OCI-LY1 (cell line): Measurements from ENCODE around the gene DOK7.

Source experiments
- H2AFZ ChIP-seq: fragments of 200-600 bp; sonication (generic), shearing (Covaris generic); 2 replicates; pipeline ENCODE4 v1.6.0; 2014; ENCODE audit warnings: antibody characterized with exemption, mild to moderate bottlenecking, low read length
- H3F3A ChIP-seq: fragments of 200-600 bp; sonication (generic), shearing (Covaris generic); 2 replicates; pipeline ENCODE4 v1.6.0; 2014; ENCODE audit warnings: mild to moderate bottlenecking, antibody characterized with exemption, low read length, moderate library complexity; ENCODE audit not compliant: insufficient read depth
- H3K27ac ChIP-seq: fragments of 200-600 bp; sonication (generic); 2 replicates; pipeline ENCODE4 v1.5.1; 2014; ENCODE audit warnings: low read length, mixed run types, mild to moderate bottlenecking, low read depth; ENCODE audit not compliant: poor library complexity, severe bottlenecking
- H3K27me3 ChIP-seq: fragments of 200-600 bp; sonication (generic); 2 replicates; pipeline ENCODE4 v1.6.0; 2014; ENCODE audit warnings: antibody characterized with exemption, mild to moderate bottlenecking, low read length, moderate library complexity; ENCODE audit not compliant: insufficient read depth
- H3K36me3 ChIP-seq: fragments of 200-600 bp; sonication (generic); 2 replicates; pipeline ENCODE4 v1.6.1; 2014; ENCODE audit warnings: mild to moderate bottlenecking, antibody characterized with exemption, low read length, moderate library complexity, mixed read lengths; ENCODE audit not compliant: insufficient read depth
- H3K4me1 ChIP-seq: fragments of 200-600 bp; sonication (generic); 2 replicates; pipeline ENCODE4 v1.5.1; 2014; ENCODE audit warnings: mild to moderate bottlenecking, low read length, moderate library complexity; ENCODE audit not compliant: insufficient read depth, severe bottlenecking
- H3K4me2 ChIP-seq: fragments of 200-600 bp; sonication (generic), shearing (Covaris generic); 2 replicates; pipeline ENCODE4 v1.6.1; 2014; ENCODE audit warnings: low read length
- H3K4me3 ChIP-seq: fragments of 200-600 bp; sonication (generic); 2 replicates; pipeline ENCODE4 v1.5.1; 2014; ENCODE audit warnings: low read length, low read depth, mild to moderate bottlenecking, mixed read lengths; ENCODE audit not compliant: poor library complexity, severe bottlenecking
- H3K79me2 ChIP-seq: fragments of 200-600 bp; shearing (Covaris generic); 2 replicates; pipeline ENCODE4 v1.6.1; 2016; ENCODE audit warnings: mixed run types, low read length, mixed read lengths; ENCODE audit not compliant: insufficient read depth
- H3K9ac ChIP-seq: fragments of 200-600 bp; sonication (generic), shearing (Covaris generic); 2 replicates; pipeline ENCODE4 v1.6.1; 2014; ENCODE audit warnings: mild to moderate bottlenecking, low read length, mixed read lengths
- H3K9me2 ChIP-seq: fragments of 200-600 bp; sonication (generic), shearing (Covaris generic); 2 replicates; pipeline ENCODE4 v1.6.1; 2014; ENCODE audit warnings: low read depth, mild to moderate bottlenecking, low read length, mixed read lengths
- H3K9me3 ChIP-seq: fragments of 200-600 bp; shearing (Covaris generic); 2 replicates; pipeline ENCODE4 v1.6.1; 2014; ENCODE audit warnings: low read length, mixed read lengths
- H4K20me1 ChIP-seq: fragments of 200-600 bp; sonication (generic), shearing (Covaris generic); 2 replicates; pipeline ENCODE4 v1.6.0; 2016; ENCODE audit warnings: mild to moderate bottlenecking, low read length; ENCODE audit not compliant: insufficient read depth
- EZH2 ChIP-seq: fragments of 200-600 bp; sonication (generic), shearing (Covaris generic); IDR thresholded peaks from 2 replicates; pipeline ENCODE4 v1.8.0; 2017; ENCODE audit warnings: borderline replicate concordance, mixed run types, mild to moderate bottlenecking, antibody characterized with exemption, low read length, moderate library complexity, mixed read lengths
- TF ChIP-seq, protein P1 (sequence below): fragments of 200-600 bp; sonication (generic), shearing (Covaris generic); IDR thresholded peaks from 2 replicates; pipeline ENCODE4 v1.5.1; 2017; ENCODE audit warnings: mild to moderate bottlenecking, antibody characterized with exemption, low read length, moderate library complexity, mixed read lengths

Gene DOK7

DNA sequence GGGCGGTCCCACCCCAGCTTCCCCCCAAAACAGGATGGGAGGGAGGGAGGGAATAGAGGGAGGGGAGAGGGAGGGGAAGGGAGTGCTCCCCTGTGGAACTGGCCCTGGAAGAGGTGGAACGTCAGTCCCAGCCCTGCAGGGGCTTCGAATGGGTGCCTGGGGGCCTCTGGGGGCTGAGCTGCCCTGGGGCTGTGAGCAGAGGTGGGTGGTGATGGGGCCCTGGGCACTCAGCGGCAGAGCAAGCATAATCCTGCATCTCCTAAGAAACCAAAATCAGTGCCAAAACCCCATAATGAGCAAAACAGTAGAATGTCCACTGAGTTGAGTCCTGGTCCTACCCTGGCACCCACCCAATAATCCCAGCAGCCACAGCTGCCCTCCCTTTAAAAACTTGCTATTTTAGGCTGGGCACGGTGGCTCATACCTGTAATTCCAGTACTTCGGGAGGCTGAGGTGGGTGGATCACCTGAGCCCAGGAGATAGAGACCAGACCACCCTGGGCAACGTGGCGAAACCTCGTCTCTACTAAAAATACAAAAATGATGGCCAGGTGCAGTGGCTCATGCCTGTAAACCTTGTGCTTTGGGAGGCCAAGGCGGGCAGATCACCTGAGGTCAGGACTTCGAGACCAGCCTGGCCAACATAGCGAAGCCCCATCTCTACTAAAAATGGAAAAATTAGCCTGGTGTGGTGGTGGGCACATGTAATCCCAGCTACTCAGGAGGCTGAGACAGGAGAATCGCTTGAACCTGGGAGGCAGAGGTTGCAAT is 11.1 kb downstream of the DOK7 start:
- H3K4me3 ChIP-seq, result no peak overlapping the region
- no peaks in the 10 kb centered on the region for H3K4me1 ChIP-seq
- no peak overlapping the region for H2AFZ ChIP-seq
- H3K4me2 ChIP-seq, result no peak overlapping the region
- no peaks in the 10 kb centered on the region for H3K36me3 ChIP-seq
- no peaks in the 10 kb centered on the region for H3K79me2 ChIP-seq
- no peak overlapping the region for H3K27ac ChIP-seq
- H3K9me2 ChIP-seq, result no peaks in the 10 kb centered on the region
- no peak for TF ChIP-seq EZH2
- TF ChIP-seq, protein P1, sequence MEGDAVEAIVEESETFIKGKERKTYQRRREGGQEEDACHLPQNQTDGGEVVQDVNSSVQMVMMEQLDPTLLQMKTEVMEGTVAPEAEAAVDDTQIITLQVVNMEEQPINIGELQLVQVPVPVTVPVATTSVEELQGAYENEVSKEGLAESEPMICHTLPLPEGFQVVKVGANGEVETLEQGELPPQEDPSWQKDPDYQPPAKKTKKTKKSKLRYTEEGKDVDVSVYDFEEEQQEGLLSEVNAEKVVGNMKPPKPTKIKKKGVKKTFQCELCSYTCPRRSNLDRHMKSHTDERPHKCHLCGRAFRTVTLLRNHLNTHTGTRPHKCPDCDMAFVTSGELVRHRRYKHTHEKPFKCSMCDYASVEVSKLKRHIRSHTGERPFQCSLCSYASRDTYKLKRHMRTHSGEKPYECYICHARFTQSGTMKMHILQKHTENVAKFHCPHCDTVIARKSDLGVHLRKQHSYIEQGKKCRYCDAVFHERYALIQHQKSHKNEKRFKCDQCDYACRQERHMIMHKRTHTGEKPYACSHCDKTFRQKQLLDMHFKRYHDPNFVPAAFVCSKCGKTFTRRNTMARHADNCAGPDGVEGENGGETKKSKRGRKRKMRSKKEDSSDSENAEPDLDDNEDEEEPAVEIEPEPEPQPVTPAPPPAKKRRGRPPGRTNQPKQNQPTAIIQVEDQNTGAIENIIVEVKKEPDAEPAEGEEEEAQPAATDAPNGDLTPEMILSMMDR, result no peak
- no peaks in the 10 kb centered on the region for H3K9me3 ChIP-seq
- H3F3A ChIP-seq, result no peaks in the 10 kb centered on the region
- no peaks in the 10 kb centered on the region for H3K27me3 ChIP-seq
- H3K9ac ChIP-seq, result no peak overlapping the region
- H4K20me1 ChIP-seq, result no peaks in the 10 kb centered on the region

DNA sequence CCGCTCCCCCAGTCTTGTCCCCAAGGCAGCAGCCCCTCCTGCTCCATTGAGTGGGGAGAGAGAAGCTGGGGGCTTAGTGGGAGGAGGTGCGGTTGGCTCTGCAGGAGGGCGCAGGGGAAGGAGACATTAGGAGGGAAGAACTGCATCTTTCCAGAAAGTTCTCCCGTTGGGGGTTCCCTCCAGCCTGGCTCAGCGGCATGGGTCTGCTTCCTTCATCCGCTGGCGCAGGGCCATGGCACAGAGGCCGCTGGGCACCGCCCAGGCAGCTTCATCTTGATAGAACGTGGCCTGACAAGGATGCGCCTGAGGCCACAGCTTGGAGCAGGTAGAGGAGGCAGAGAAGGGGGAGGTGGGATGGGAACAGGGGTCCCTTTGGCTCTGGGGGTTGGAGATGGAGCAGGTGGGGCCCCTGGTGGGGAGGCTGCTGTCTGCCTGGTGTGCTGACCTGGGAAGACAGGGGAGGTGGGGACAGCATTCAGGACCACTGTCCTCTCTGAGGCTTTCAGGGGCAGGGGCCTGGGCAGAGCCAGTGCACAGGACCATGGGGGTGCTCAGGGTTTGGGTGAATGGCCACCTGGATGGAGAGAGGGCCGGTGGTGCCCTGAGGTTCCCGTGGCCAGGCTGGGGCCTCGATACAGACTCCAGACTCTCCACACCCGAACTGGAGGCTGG is 12.1 kb downstream of the DOK7 start:
- no peaks in the 10 kb centered on the region for H3K36me3 ChIP-seq
- no peak overlapping the region for H3K4me3 ChIP-seq
- H4K20me1 ChIP-seq, result no peaks in the 10 kb centered on the region
- H3K79me2 ChIP-seq, result no peaks in the 10 kb centered on the region
- no peaks in the 10 kb centered on the region for H3K27me3 ChIP-seq
- H3F3A ChIP-seq, result no peaks in the 10 kb centered on the region
- H3K4me2 ChIP-seq, result no peak overlapping the region
- no peaks in the 10 kb centered on the region for H3K4me1 ChIP-seq
- no peaks in the 10 kb centered on the region for H3K9me3 ChIP-seq
- no peak overlapping the region for H3K27ac ChIP-seq
- no peak overlapping the region for H3K9ac ChIP-seq
- no peak overlapping the region for H2AFZ ChIP-seq
- TF ChIP-seq, protein P1, result no peak
- TF ChIP-seq EZH2, result no peak
- H3K9me2 ChIP-seq, result no peaks in the 10 kb centered on the region

DNA sequence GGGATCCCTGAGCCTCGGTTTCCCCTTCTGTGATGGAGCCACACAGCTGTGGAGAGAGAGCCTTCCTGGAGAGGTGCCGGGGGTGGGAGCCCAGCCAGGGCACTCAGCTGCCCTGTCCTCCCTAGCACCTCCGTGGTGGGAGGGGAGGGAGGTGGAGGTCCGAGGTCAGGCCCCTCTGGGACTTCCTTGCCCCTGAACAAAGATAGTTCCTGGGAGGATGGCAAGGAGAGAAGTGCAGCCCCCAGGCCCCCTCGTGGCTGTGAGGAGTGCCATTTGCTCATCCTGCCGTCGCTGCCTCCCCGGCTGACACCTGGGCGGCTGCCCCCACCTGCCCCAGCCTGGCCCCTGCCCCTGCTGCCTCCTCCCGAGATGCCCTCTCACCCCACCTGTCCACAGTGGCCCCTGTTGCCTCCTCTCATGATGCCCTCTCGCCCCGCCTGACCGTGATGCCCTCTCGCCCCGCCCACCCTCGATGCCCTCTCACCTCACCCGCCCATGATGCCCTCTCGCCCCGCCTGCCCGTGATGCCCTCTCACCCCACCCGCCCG is 12.7 kb downstream of the DOK7 start:
- H2AFZ ChIP-seq, result no peak overlapping the region
- H3K4me3 ChIP-seq, result no peak overlapping the region
- no peaks in the 10 kb centered on the region for H3K9me3 ChIP-seq
- H3K27ac ChIP-seq, result no peak overlapping the region
- no peaks in the 10 kb centered on the region for H4K20me1 ChIP-seq
- H3K9me2 ChIP-seq, result no peaks in the 10 kb centered on the region
- H3K79me2 ChIP-seq, result no peaks in the 10 kb centered on the region
- no peaks in the 10 kb centered on the region for H3K36me3 ChIP-seq
- TF ChIP-seq, protein P1, result no peak
- TF ChIP-seq EZH2, result no peak
- H3K27me3 ChIP-seq, result no peaks in the 10 kb centered on the region
- H3K4me1 ChIP-seq, result no peaks in the 10 kb centered on the region
- H3K9ac ChIP-seq, result no peak overlapping the region
- no peak overlapping the region for H3K4me2 ChIP-seq
- no peaks in the 10 kb centered on the region for H3F3A ChIP-seq
